ENCODE measurements around the gene HMGN1.
A peak's percentile ranks its signal among the peaks of the same experiment; 100 is the strongest.
"Not testable (repeated sequence)": the region's sequence is repeated elsewhere in the genome, so short reads cannot be mapped to it uniquely, and the experiment has no call there.

Gene HMGN1

GRCh38 chr21:39348355-39349210, at the start of gene HMGN1:
HMGN1 (minus strand) TSS chr21:39349088; CDS start chr21:39348917, 171 bp downstream.
- peak within 1 kb of the TSS; percentile 97 for H3K4me3 ChIP-seq (ENCODE audit: low read depth, low read length)

- H3K4me3 ChIP-seq (ENCODE audit: low read depth, low read length), result no peak overlapping the region
Measured at GRCh38 chr21:39397646-39398385, 48.9 kb upstream of the HMGN1 start.

GRCh38 chr21:39392981-39393380, 44.1 kb upstream of the HMGN1 start:
- no peak overlapping the region for H3K4me3 ChIP-seq (ENCODE audit: low read depth, low read length)

GRCh38 chr21:39390212-39390765, 41.4 kb upstream of the HMGN1 start:
- no peak overlapping the region for H3K4me3 ChIP-seq (ENCODE audit: low read depth, low read length)

GRCh38 chr21:39388811-39389155, 39.9 kb upstream of the HMGN1 start:
- no peak overlapping the region for H3K4me3 ChIP-seq (ENCODE audit: low read depth, low read length)

GRCh38 chr21:39388038-39388810, 39.3 kb upstream of the HMGN1 start:
- H3K4me3 ChIP-seq (ENCODE audit: low read depth, low read length), result peak overlapping the region; percentile 0

- H3K4me3 ChIP-seq (ENCODE audit: low read depth, low read length), result peak overlapping the region; percentile 0
Measured at GRCh38 chr21:39387461-39388037, 38.7 kb upstream of the HMGN1 start.

- no peak overlapping the region for H3K4me3 ChIP-seq (ENCODE audit: low read depth, low read length)
Measured at GRCh38 chr21:39386899-39387298, 38.0 kb upstream of the HMGN1 start.

GRCh38 chr21:39386194-39386593, 37.3 kb upstream of the HMGN1 start:
- H3K4me3 ChIP-seq (ENCODE audit: low read depth, low read length), result no peak overlapping the region

GRCh38 chr21:39385299-39386145, 36.6 kb upstream of the HMGN1 start:
- no peak overlapping the region for H3K4me3 ChIP-seq (ENCODE audit: low read depth, low read length)

GRCh38 chr21:39384674-39385298, 35.9 kb upstream of the HMGN1 start:
- no peak overlapping the region for H3K4me3 ChIP-seq (ENCODE audit: low read depth, low read length)

GRCh38 chr21:39382096-39382495, 33.2 kb upstream of the HMGN1 start:
- not testable (repeated sequence) for H3K4me3 ChIP-seq (ENCODE audit: low read depth, low read length)

GRCh38 chr21:39381009-39381408, 32.1 kb upstream of the HMGN1 start:
- peak overlapping the region; percentile 72 for H3K4me3 ChIP-seq (ENCODE audit: low read depth, low read length)

GRCh38 chr21:39379986-39380891, 31.4 kb upstream of the HMGN1 start:
- peak overlapping the region; percentile 72 for H3K4me3 ChIP-seq (ENCODE audit: low read depth, low read length)

- no peak overlapping the region for H3K4me3 ChIP-seq (ENCODE audit: low read depth, low read length)
Measured at GRCh38 chr21:39377444-39378050, 28.7 kb upstream of the HMGN1 start.

- H3K4me3 ChIP-seq (ENCODE audit: low read depth, low read length), result no peak overlapping the region
Measured at GRCh38 chr21:39375446-39375845, 26.6 kb upstream of the HMGN1 start.

GRCh38 chr21:39374046-39374445, 25.2 kb upstream of the HMGN1 start:
- H3K4me3 ChIP-seq (ENCODE audit: low read depth, low read length), result no peak overlapping the region

- no peak overlapping the region for H3K4me3 ChIP-seq (ENCODE audit: low read depth, low read length)
Measured at GRCh38 chr21:39373634-39374033, 24.7 kb upstream of the HMGN1 start.

Measured in iPS-11a (cell line).